B cell (primary cell): ENCODE measurements around the gene PRRT1. TPM values are rescaled to one million over a fixed set of nuclear protein-coding genes. Genes with fewer than 3 reads are reported as not detected.

Experiments
- ATAC-seq: fragments of 200-7000 bp; cut with Tn5 transposase; one replicate; pipeline ENCODE4 v1.10.0; 2021; ENCODE audit warnings: low read depth, mild to moderate bottlenecking, moderate number of reproducible peaks, moderate library complexity
- CTCF ChIA-PET: fragments of 350-600 bp; sonication (Branson Sonifier 250); formaldehyde crosslinking; loops from one replicate; lab custom pipeline; 2021; ENCODE audit warnings: antibody characterized with exemption, inconsistent platforms; lab: Charles Lee
- POLR2A ChIA-PET: fragments of 350-600 bp; sonication (Branson Sonifier 250); formaldehyde crosslinking; loops from one replicate; lab custom pipeline; 2021; ENCODE audit warnings: antibody characterized with exemption; lab: Charles Lee
- DNase-seq: peaks from one replicate; pipeline ENCODE4 v3.0.0; 2013
- H2AFZ ChIP-seq: 2 replicates; pipeline ENCODE4 v1.6.1; 2012; ENCODE audit warnings: mild to moderate bottlenecking, low read depth, low read length; ENCODE audit not compliant: insufficient read depth, poor library complexity, severe bottlenecking
- H3K27ac ChIP-seq, 2 donors: 1 replicate in 1 of 2; 2 replicates in 1 of 2; pipeline ENCODE4 v1.5.1; 2012 to 2013; ENCODE audit warnings: low read length in 2 of 2, mild to moderate bottlenecking in 2 of 2, moderate library complexity in 1 of 2
- H3K27me3 ChIP-seq, 4 experiments: fragments of 200-600 bp in 1 of 4; sonication (generic) in 1 of 4; replicated peaks in 1 of 4; 1 replicate in 2 of 4; 2 replicates in 2 of 4; pipeline versions ENCODE4 v1.6.1 to v1.7.0; 2013 to 2016; ENCODE audit warnings: low read length in 3 of 4, mild to moderate bottlenecking in 2 of 4, mixed read lengths in 1 of 4, moderate library complexity in 1 of 4; ENCODE audit not compliant: insufficient read depth in 4 of 4, control insufficient read depth in 3 of 4; ENCODE audit errors: control extremely low read depth in 1 of 4
- H3K36me3 ChIP-seq, 2 experiments: replicated peaks in 1 of 2; 1 replicate in 1 of 2; 2 replicates in 1 of 2; pipeline versions ENCODE4 v1.6.1 to v1.7.1; 2013; ENCODE audit warnings: low read length in 1 of 2; ENCODE audit not compliant: insufficient read depth in 2 of 2, control insufficient read depth in 1 of 2; ENCODE audit errors: control extremely low read depth in 1 of 2, extremely low read depth in 1 of 2
- H3K4me1 ChIP-seq, 2 donors: fragments of 200-600 bp in 1 of 2; sonication (generic) in 1 of 2; 1 replicate in 1 of 2; 2 replicates in 1 of 2; pipeline versions ENCODE4 v1.5.1 to v1.6.1; 2013 to 2017; ENCODE audit warnings: low read length in 2 of 2; ENCODE audit not compliant: control insufficient read depth in 2 of 2, insufficient read depth in 2 of 2
- H3K4me2 ChIP-seq: replicated peaks from 2 replicates; pipeline ENCODE3; 2012; ENCODE audit warnings: mild to moderate bottlenecking, low read depth, low read length; ENCODE audit not compliant: poor library complexity, severe bottlenecking
- H3K4me3 ChIP-seq, 5 experiments: fragments of 200-600 bp in 1 of 5; sonication (generic) in 1 of 5; 1 replicate in 3 of 5; 2 replicates in 2 of 5; pipeline versions ENCODE4 v1.5.1 to v1.7.0; 2011 to 2016; ENCODE audit warnings: low read length in 4 of 5, mild to moderate bottlenecking in 4 of 5, low read depth in 2 of 5, control low read depth in 1 of 5, moderate library complexity in 1 of 5; ENCODE audit not compliant: insufficient read depth in 1 of 5; ENCODE audit errors: control extremely low read depth in 1 of 5, extremely low read depth in 1 of 5
- H3K79me2 ChIP-seq: fragments of 200-600 bp; sonication (generic); one replicate; pipeline ENCODE4 v1.6.0; 2016; ENCODE audit warnings: low read length; ENCODE audit not compliant: control insufficient read depth, insufficient read depth
- H3K9ac ChIP-seq: fragments of 200-600 bp; sonication (generic); 2 replicates; pipeline ENCODE4 v1.6.1; 2017; ENCODE audit warnings: mild to moderate bottlenecking, low read length, moderate library complexity
- H3K9me3 ChIP-seq, 3 donors: one replicate each; pipeline versions ENCODE4 v1.6.1 to v1.7.1; 2013; ENCODE audit warnings: low read length in 2 of 3; ENCODE audit not compliant: control insufficient read depth in 2 of 3, insufficient read depth in 1 of 3; ENCODE audit errors: control extremely low read depth in 1 of 3
- H4K20me1 ChIP-seq: 2 replicates; pipeline ENCODE4 v1.6.0; 2012; ENCODE audit warnings: mild to moderate bottlenecking, low read length; ENCODE audit not compliant: insufficient read depth, control insufficient read depth, poor library complexity, severe bottlenecking
- H3K27ac Mint-ChIP-seq: one replicate; pipeline ENCODE4 v1.8.0; 2021; ENCODE audit warnings: mixed read lengths
- H3K27me3 Mint-ChIP-seq: one replicate; pipeline ENCODE4 v1.8.0; 2021; ENCODE audit warnings: mixed read lengths
- H3K4me1 Mint-ChIP-seq: one replicate; pipeline ENCODE4 v1.8.0; 2021; ENCODE audit warnings: mixed read lengths
- H3K4me3 Mint-ChIP-seq: one replicate; pipeline ENCODE4 v1.8.0; 2021; ENCODE audit warnings: mixed read lengths
- H3K9me3 Mint-ChIP-seq: one replicate; pipeline ENCODE4 v1.8.0; 2022; ENCODE audit warnings: mixed read lengths; ENCODE audit not compliant: insufficient read depth
- WGBS: methylation state at CpG from one replicate; pipeline ENCODE4 v1.1.5; 2013; ENCODE audit warnings: missing lambda C conversion rate; ENCODE audit not compliant: insufficient coverage; 5-methylcytosine and 5-hydroxymethylcytosine counted together
- intact Hi-C: fragments of 100-400 bp; cut with micrococcal nuclease; formaldehyde crosslinking; loops from one replicate; pipeline ENCODE4 v1.10.0; 2022
- polyA plus RNA-seq: library from polyadenylated mRNA; depleted of rRNA; stranded (reverse); fragments of >200 nt; gene quantifications from 2 replicates; pipeline ENCODE4 v1.2.3, GENCODE V29; 2012
- total RNA-seq, 2 donors: library from RNA; stranded (reverse); fragments of 120-200 nt in 1 of 2; gene quantifications; 1 replicate in 1 of 2; 2 replicates in 1 of 2; pipeline versions ENCODE4 v1.2.3 to v1.2.4, GENCODE V29; 2013 to 2022
- TF ChIP-seq, protein P1 (sequence below): fragments of 200-600 bp; IDR thresholded peaks from one replicate; pipeline ENCODE4 v1.8.0; 2022; ENCODE audit warnings: antibody characterized with exemption, mild to moderate bottlenecking

Gene PRRT1
- total and polyA plus RNA-seq, 2 donors (not counting 1 experiment from before 2014, with no cell fraction given) = not detected

GRCh38 chr6:32177788-32178546 lies 26.2 kb upstream of the PRRT1 start, which contains the start of gene RNF5:
RNF5 (plus strand) TSS chr6:32178405; CDS start chr6:32178512, 107 bp downstream.
- Histone ChIP-seq H3K4me1 (peaks cover 34 to 47% of the 10 kb centered on the region in 2 donors), H3K36me3 (peaks cover 0 to 27% of the 10 kb centered on the region in 2 experiments), H2AFZ (peak within 1 kb of the TSS; percentile 86), H3K27me3 (no peaks in the 10 kb centered on the region), H3K4me2 (peak within 1 kb of the TSS; percentile 93), H3K4me3 (peak within 1 kb of the TSS; percentile 68 to 92 (median 75)), H3K79me2 (peaks cover 27% of the 10 kb centered on the region), H3K9ac (peak within 1 kb of the TSS; percentile 81), H4K20me1 (no peaks in the 10 kb centered on the region), H3K9me3 (no peaks in the 10 kb centered on the region), H3K27ac (peak within 1 kb of the TSS; percentile 97 to 98)
- Mint-ChIP-seq H3K27me3 (no peaks in the 10 kb centered on the region), H3K4me3 (peak within 1 kb of the TSS; percentile 97), H3K27ac (peak within 1 kb of the TSS; percentile 99), H3K9me3 (no peaks in the 10 kb centered on the region), H3K4me1 (peaks cover 68% of the 10 kb centered on the region)
- ChIA-PET POLR2A (interaction anchor here (0.6 to 3.0 kb wide), 10 partner anchors 11 to 793 kb away, joined by 3 to 25 read pairs (median 7); partner anchors contain the start of genes FKBPL, GPSM3 and PBX2), CTCF (interaction anchor here (0.9 to 1.4 kb wide), 3 partner anchors 13 to 23 kb away, joined by 3 to 6 read pairs (median 6); no protein-coding TSS in a partner anchor)
- intact Hi-C loops = loop anchor here (1.0 to 5.0 kb wide), 9 partner anchors 17 to 1394 kb away; partner anchors contain the start of genes ATF6B, CSNK2B, HSD17B8 and LY6G5B
- TF ChIP-seq, protein P1, sequence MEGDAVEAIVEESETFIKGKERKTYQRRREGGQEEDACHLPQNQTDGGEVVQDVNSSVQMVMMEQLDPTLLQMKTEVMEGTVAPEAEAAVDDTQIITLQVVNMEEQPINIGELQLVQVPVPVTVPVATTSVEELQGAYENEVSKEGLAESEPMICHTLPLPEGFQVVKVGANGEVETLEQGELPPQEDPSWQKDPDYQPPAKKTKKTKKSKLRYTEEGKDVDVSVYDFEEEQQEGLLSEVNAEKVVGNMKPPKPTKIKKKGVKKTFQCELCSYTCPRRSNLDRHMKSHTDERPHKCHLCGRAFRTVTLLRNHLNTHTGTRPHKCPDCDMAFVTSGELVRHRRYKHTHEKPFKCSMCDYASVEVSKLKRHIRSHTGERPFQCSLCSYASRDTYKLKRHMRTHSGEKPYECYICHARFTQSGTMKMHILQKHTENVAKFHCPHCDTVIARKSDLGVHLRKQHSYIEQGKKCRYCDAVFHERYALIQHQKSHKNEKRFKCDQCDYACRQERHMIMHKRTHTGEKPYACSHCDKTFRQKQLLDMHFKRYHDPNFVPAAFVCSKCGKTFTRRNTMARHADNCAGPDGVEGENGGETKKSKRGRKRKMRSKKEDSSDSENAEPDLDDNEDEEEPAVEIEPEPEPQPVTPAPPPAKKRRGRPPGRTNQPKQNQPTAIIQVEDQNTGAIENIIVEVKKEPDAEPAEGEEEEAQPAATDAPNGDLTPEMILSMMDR = no peak
- ATAC-seq (peak; percentile 79), DNase-seq (peak; percentile 99)
- 0% methylated on average over 16 of the region's 33 CpGs for WGBS
